ENCODE data around the gene PAIP1. TPM values are rescaled to one million over a fixed set of nuclear protein-coding genes. Genes with fewer than 3 reads are reported as not detected.

Gene PAIP1
- total RNA-seq = 77.7 and 94.1 TPM in 2 replicates

GRCh38 chr5:43556857-43557542 is at the start of gene PAIP1:
TSS of gene PAIP1 (minus strand) at chr5:43557077. CDS start at chr5:43556846, 231 bp downstream.

GRCh38 chr5:43602461-43603343 is 45.8 kb upstream of the PAIP1 start, which contains the start of gene NNT:
TSS of gene NNT (plus strand) at chr5:43603180. CDS start at chr5:43609196, 6,016 bp downstream.

GRCh38 chr5:43514816-43515677 is 41.8 kb downstream of the PAIP1 start, which contains the start of gene C5orf34:
TSS of gene C5orf34 (minus strand) at chr5:43515148. CDS start at chr5:43509339, 5,809 bp downstream.

GRCh38 chr5:43483298-43484105 is 73.4 kb downstream of the PAIP1 start, which contains the start of gene TMEM267:
TSS of gene TMEM267 (minus strand) at chr5:43483865. CDS start at chr5:43453969, 29,896 bp downstream.

Other genes with a start within 250 kb of the PAIP1 start
- gene HMGCS1, start 243.7 kb downstream of the PAIP1 start, total RNA-seq = 27.4 and 27.6 TPM in 2 replicates
- gene CCL28, start 144.7 kb downstream of the PAIP1 start, total RNA-seq = 0.67 and 1.8 TPM in 2 replicates
- 10.6 and 10.8 TPM in 2 replicates for gene TMEM267, start 73.2 kb downstream of the PAIP1 start, total RNA-seq
- gene C5orf34, start 41.9 kb downstream of the PAIP1 start, total RNA-seq = 4.3 and 5.2 TPM in 2 replicates
- gene NNT, start 46.1 kb upstream of the PAIP1 start, total RNA-seq = 36.7 and 38.6 TPM in 2 replicates

Measured in mammary microvascular endothelial cell (primary cell).